Karpas-422 (cell line): ENCODE results near the gene DFFA. TPM values are rescaled to one million over a fixed set of nuclear protein-coding genes. Genes with fewer than 3 reads are reported as not detected.

Source experiments
- DNase-seq: peaks from one replicate; pipeline ENCODE4 v3.0.0-alpha.2; 2015
- H2AFZ ChIP-seq: fragments of 200-600 bp; sonication (generic); 2 replicates; pipeline ENCODE4 v1.6.1; 2014; ENCODE audit warnings: antibody characterized with exemption, low read length, mixed read lengths
- H3K27ac ChIP-seq: fragments of 200-600 bp; sonication (generic); 2 replicates; pipeline ENCODE4 v1.5.1; 2014; ENCODE audit warnings: mild to moderate bottlenecking, low read length, moderate library complexity
- H3K27me3 ChIP-seq: fragments of 200-600 bp; sonication (generic); 2 replicates; pipeline ENCODE4 v1.6.1; 2014; ENCODE audit warnings: low read length, mixed read lengths
- H3K36me3 ChIP-seq: fragments of 200-600 bp; sonication (generic); 2 replicates; pipeline ENCODE4 v1.6.1; 2014; ENCODE audit warnings: low read length, mixed read lengths; ENCODE audit not compliant: insufficient read depth
- H3K4me1 ChIP-seq: fragments of 200-600 bp; sonication (generic); 2 replicates; pipeline ENCODE4 v1.6.1; 2014; ENCODE audit warnings: mild to moderate bottlenecking, low read length, mixed read lengths
- H3K4me2 ChIP-seq: fragments of 200-600 bp; sonication (generic); 2 replicates; pipeline ENCODE4 v1.6.1; 2014; ENCODE audit warnings: low read length, low read depth, mild to moderate bottlenecking; ENCODE audit not compliant: poor library complexity, severe bottlenecking
- H3K4me3 ChIP-seq: fragments of 200-600 bp; sonication (generic); 2 replicates; pipeline ENCODE4 v1.5.1; 2014; ENCODE audit warnings: mild to moderate bottlenecking, antibody characterized with exemption, low read length, mixed read lengths
- H3K79me2 ChIP-seq: fragments of 200-600 bp; sonication (generic); 2 replicates; pipeline ENCODE4 v1.6.1; 2014; ENCODE audit warnings: mild to moderate bottlenecking, low read length, mixed read lengths
- H3K9ac ChIP-seq: fragments of 200-600 bp; sonication (generic); 2 replicates; pipeline ENCODE4 v1.6.0; 2014; ENCODE audit warnings: low read length
- H3K9me2 ChIP-seq: fragments of 200-600 bp; sonication (generic), shearing (Covaris generic); replicated peaks from 2 replicates; pipeline ENCODE4 v1.6.0; 2014; ENCODE audit warnings: mild to moderate bottlenecking, low read length, moderate library complexity; ENCODE audit not compliant: insufficient read depth
- H3K9me3 ChIP-seq: fragments of 300-700, 200-600 bp; sonication (generic); 2 replicates; pipeline ENCODE4 v1.6.1; 2014; ENCODE audit warnings: low read length, mixed read lengths
- H4K20me1 ChIP-seq: fragments of 200-600 bp; sonication (generic); 2 replicates; pipeline ENCODE4 v1.6.1; 2014; ENCODE audit warnings: mild to moderate bottlenecking, antibody characterized with exemption, low read length, low read depth; ENCODE audit not compliant: insufficient read depth
- total RNA-seq: library from RNA; depleted of rRNA; stranded (reverse); fragments of >200 nt; shearing (Covaris generic); gene quantifications from 2 replicates; pipeline ENCODE4 v1.2.3, GENCODE V29; 2014; ENCODE audit warnings: low replicate concordance

Gene DFFA
- total RNA-seq, 1 experiment from 2014 or later: 42.9 TPM

DNA sequence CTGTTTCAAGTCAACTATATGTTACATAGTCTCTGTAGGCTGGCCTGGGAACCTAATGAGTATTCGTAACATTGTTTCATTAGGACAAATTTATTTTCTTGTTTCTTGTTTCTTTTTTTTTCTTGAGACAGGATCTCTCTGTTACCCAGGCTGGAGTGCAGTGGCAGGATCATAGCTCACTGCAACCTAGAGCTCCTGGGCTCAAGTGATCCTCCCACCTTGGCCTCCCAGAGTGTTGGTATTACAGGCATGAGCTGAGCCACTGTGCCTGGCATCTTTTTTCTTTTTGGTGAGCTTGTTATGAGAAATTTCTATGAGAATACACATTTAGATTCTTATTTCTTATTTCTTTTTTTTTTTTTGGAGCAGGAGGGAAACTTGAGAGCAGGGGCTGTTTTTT is 35.3 kb downstream of the DFFA start:
- no peaks in the 10 kb centered on the region for H3K36me3 ChIP-seq
- H2AFZ ChIP-seq: no peak overlapping the region
- H3K4me3 ChIP-seq: no peak overlapping the region
- no peaks in the 10 kb centered on the region for H3K9me2 ChIP-seq
- peak; percentile 24 for DNase-seq
- no peaks in the 10 kb centered on the region for H3K27me3 ChIP-seq
- no peak overlapping the region for H3K4me2 ChIP-seq
- peaks cover 31% of the 10 kb centered on the region for H3K79me2 ChIP-seq
- H3K4me1 ChIP-seq: peaks cover 22% of the 10 kb centered on the region
- no peaks in the 10 kb centered on the region for H3K9me3 ChIP-seq
- H3K9ac ChIP-seq: no peak overlapping the region
- H3K27ac ChIP-seq: no peak overlapping the region
- H4K20me1 ChIP-seq: no peaks in the 10 kb centered on the region

DNA sequence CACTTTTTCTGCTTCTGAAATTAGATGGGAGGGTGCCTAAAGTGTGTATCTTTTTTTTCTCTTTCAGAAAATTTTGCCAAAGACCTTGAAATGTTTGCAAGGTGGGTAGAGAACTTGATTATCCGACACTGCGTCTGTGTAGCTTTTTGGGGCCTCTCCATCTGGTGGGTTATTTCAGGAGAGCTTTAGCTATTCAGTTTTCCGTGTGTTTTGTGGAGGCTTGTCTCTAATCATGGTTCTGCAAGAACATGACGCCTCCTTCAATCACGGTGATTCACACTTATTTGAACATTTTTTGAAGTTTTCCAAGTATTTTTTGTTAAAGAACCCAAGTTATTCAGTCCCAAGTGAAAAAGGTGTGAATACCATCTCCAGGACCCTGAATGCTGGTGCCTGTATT is 37.7 kb downstream of the DFFA start:
- Histone ChIP-seq H3K79me2 (peaks cover 42% of the 10 kb centered on the region), H3K36me3 (no peaks in the 10 kb centered on the region), H3K9me2 (no peaks in the 10 kb centered on the region), H4K20me1 (no peaks in the 10 kb centered on the region), H3K9me3 (no peaks in the 10 kb centered on the region), H3K27me3 (no peaks in the 10 kb centered on the region), H2AFZ (no peak overlapping the region), H3K27ac (no peak overlapping the region), H3K9ac (no peak overlapping the region), H3K4me2 (no peak overlapping the region), H3K4me3 (no peak overlapping the region), H3K4me1 (peaks cover 37% of the 10 kb centered on the region)
- DNase-seq: no peak

DNA sequence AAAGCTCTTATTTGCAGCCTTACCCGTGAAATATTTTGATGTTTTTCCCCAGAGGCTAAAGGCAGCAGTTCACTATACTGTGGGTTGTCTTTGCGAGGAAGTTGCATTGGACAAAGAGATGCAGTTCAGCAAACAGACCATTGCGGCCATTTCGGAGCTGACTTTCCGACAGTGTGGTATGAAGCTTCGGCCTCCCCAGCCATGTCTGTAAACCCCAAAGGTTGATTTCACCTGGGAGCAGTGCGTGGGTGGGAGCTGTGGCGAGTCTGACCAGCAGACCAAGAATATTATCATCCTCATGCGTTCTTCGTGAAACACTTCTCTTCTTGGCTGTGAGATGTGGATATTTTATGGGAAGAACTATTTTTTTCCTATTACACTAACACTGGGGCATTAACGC is 38.5 kb downstream of the DFFA start:
- H3K79me2 ChIP-seq: peaks cover 42% of the 10 kb centered on the region
- H3K4me1 ChIP-seq: peaks cover 40% of the 10 kb centered on the region
- H3K27me3 ChIP-seq: no peaks in the 10 kb centered on the region; the same call in 1 of the 2 replicates
- H3K9ac ChIP-seq: peak overlapping the region; percentile 15; the same call in 1 of the 2 replicates
- no peak overlapping the region; the same call in 1 of the 2 replicates for H3K27ac ChIP-seq
- H2AFZ ChIP-seq: peak overlapping the region; percentile 74; the same call in 1 of the 2 replicates
- no peaks in the 10 kb centered on the region for H3K36me3 ChIP-seq
- no peaks in the 10 kb centered on the region for H4K20me1 ChIP-seq
- H3K9me3 ChIP-seq: no peaks in the 10 kb centered on the region
- H3K4me3 ChIP-seq: no peak overlapping the region
- peak; percentile 44 for DNase-seq
- peak overlapping the region; percentile 86 for H3K4me2 ChIP-seq
- no peaks in the 10 kb centered on the region for H3K9me2 ChIP-seq

DNA sequence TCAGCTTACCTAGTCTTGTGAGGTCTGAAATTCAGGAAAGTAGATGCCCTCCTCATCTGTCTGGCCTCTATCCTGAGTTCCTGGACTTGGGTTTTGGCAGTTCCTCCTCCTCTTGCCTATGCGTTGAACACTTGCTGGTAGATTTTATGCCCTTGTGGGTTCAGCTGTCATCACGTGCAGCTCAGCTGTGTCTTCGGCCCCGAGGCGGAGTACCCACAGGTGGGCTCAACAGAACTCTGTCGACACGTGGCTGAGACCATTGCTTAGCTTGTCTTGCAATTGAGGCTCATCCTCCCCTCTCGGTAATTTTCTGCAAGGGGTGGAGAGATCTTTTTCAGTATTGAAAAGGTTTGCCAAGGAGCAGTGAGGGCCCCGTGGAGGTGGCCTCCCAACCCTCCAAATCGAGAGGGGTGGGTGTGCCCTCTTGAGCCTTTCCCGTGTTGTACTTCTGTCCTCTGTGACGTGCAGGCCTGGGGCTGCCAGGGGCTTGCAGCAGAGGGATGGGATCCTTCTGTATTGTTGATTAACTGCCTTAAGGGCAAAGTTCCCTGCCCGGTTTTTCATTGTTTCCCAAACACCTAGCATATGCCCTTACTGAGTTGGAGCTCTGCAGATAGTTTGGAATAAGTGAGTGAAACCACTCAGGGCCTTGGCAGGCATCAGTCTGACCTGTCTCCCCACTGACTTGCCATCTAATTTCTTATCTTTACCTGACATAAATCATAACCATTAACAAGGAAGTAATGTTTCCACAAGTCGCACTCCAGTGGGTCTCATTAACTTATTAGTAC is 39.2 kb downstream of the DFFA start:
- 0 out of 2 replicates have a peak overlapping the region, but pooled peaks have one; percentile 74 for H2AFZ ChIP-seq
- no peaks in the 10 kb centered on the region for H3K36me3 ChIP-seq
- H3K4me3 ChIP-seq: no peak overlapping the region
- no peaks in the 10 kb centered on the region for H3K9me3 ChIP-seq
- no peak overlapping the region for H3K27ac ChIP-seq
- peak; percentile 15 for DNase-seq
- peaks cover 42% of the 10 kb centered on the region for H3K79me2 ChIP-seq
- H3K4me2 ChIP-seq: peak overlapping the region; percentile 86
- H4K20me1 ChIP-seq: no peaks in the 10 kb centered on the region
- H3K9ac ChIP-seq: peak overlapping the region; percentile 15; the same call in 1 of the 2 replicates
- no peaks in the 10 kb centered on the region; the same call in 1 of the 2 replicates for H3K27me3 ChIP-seq
- H3K9me2 ChIP-seq: no peaks in the 10 kb centered on the region
- peaks cover 40% of the 10 kb centered on the region for H3K4me1 ChIP-seq

DNA sequence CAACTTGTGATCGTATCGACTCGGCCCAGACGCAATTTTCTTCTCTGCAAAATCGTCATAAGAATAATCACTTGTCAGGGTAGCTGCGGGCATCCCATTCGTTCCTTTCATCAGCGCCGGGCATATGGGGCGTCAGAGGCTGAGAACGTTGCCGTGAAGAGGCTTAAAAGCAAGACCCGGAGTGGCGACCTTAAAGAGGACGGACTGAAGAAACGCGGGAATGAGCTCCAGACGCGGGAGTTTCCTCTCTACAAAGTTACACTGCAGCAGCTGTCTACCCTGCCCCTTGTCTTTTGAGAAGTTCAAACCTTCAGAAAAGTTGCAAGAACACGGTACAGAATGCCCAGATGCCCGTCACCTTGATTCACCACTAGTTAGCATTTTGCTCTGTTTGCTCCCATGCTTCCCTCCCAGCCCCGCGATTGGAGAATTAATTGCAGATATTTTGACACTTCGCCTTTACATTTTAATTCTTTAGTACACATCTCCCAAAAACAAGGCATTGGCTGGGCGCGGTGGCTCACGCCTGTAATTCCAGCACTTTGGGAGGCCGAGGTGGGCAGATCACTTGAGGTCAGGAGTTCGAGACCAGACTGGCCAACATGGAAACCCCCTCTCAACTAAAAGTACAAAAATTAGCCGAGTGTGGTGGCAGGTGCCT is 41.1 kb downstream of the DFFA start:
- DNase-seq: peak; percentile 74
- Histone ChIP-seq H3K9me2 (no peaks in the 10 kb centered on the region), H3K36me3 (no peaks in the 10 kb centered on the region), H3K9ac (peak overlapping the region; percentile 95), H3K4me3 (peak overlapping the region; percentile 95), H3K27me3 (no peaks in the 10 kb centered on the region; the same call in 1 of the 2 replicates), H3K27ac (peak overlapping the region; percentile 59; the same call in 1 of the 2 replicates), H3K4me2 (peak overlapping the region; percentile 86), H3K4me1 (peaks cover 40% of the 10 kb centered on the region), H4K20me1 (no peaks in the 10 kb centered on the region), H3K9me3 (no peaks in the 10 kb centered on the region), H3K79me2 (peaks cover 42% of the 10 kb centered on the region), H2AFZ (peak overlapping the region; percentile 77)

DNA sequence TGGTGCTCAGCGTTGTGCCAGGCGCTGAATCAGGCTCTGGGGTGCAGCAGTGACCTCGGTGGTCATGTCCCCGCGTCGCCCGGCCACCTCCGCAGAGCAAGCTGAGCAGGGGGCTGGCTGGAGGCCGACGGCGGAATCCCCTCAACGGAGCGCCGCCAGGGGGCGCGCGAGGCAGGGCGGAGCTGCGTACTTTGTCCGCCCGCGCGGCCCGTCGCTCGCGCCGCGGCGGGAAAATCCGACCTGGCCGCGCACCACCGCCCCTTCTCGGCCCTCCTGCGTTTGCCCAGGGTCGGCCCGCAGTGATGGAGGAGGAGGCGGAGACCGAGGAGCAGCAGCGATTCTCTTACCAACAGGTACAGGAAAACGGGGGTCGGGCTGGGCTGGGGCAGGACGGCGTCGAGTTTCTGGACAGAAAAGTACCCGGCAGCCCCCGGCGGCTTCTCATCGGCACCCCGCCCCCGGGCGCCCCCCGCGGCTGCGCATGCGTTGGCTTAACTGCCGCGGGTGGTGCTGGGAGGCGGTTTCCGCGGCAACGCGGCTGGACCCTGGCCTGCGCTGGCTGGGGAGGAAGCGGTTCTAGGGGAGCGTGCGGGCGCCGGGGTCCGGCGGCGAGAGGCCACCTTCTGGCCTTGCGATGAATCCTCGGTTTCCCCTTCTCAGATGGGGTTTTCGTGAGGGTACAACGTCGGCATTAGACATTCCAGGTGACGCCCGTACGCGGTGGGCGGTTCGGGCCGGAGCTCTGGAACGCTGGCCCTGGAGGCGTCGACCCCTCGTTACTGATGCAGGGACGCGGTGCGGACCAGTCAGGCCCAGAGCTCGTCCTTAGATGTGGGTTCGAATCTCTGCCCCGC is 41.9 kb downstream of the DFFA start, which contains the start of gene CENPS:
TSS of gene CENPS (plus strand) at position 218 of the 854 bp plus-strand sequence. CDS start at position 303, 85 bp downstream.
- Histone ChIP-seq H3K4me2 (peak within 1 kb of the TSS; percentile 86), H3K9me2 (no peaks in the 10 kb centered on the region), H3K27ac (peak within 1 kb of the TSS; percentile 59), H3K9ac (peak within 1 kb of the TSS; percentile 95), H3K4me1 (peaks cover 40% of the 10 kb centered on the region), H3K4me3 (peak within 1 kb of the TSS; percentile 95), H3K9me3 (no peaks in the 10 kb centered on the region), H3K27me3 (no peaks in the 10 kb centered on the region; the same call in 1 of the 2 replicates), H2AFZ (peak within 1 kb of the TSS; percentile 93), H3K36me3 (no peaks in the 10 kb centered on the region), H3K79me2 (peaks cover 42% of the 10 kb centered on the region), H4K20me1 (no peaks in the 10 kb centered on the region)
- peak; percentile 95 for DNase-seq

DNA sequence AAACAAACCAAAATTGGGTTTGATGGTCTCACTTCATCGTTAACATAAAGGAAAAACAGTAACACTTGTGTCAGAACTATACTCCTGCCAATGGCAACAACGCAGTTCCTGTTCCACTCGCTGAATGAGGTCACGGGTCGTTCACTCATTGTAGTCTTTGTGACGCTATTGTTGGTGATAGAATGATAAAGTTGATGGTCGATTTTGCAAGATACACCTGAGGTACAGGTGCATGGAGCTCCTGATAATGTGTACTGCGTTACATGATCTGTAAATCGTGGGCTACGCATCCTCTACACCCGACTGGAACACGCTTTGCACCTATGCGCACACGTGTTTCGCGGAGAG is 42.5 kb downstream of the DFFA start:
- H3K27ac ChIP-seq: no peak overlapping the region
- peak overlapping the region; percentile 86 for H3K4me2 ChIP-seq
- H3K9me2 ChIP-seq: no peaks in the 10 kb centered on the region
- no peaks in the 10 kb centered on the region for H3K9me3 ChIP-seq
- peak; percentile 56 for DNase-seq
- peaks cover 41% of the 10 kb centered on the region for H3K79me2 ChIP-seq
- H3K4me3 ChIP-seq: peak overlapping the region; percentile 95
- peaks cover 40% of the 10 kb centered on the region for H3K4me1 ChIP-seq
- H3K9ac ChIP-seq: peak overlapping the region; percentile 95
- H2AFZ ChIP-seq: peak overlapping the region; percentile 93
- H3K36me3 ChIP-seq: no peaks in the 10 kb centered on the region
- no peaks in the 10 kb centered on the region for H4K20me1 ChIP-seq
- H3K27me3 ChIP-seq: no peaks in the 10 kb centered on the region; the same call in 1 of the 2 replicates
